Karpas-422 (cell line): ENCODE data around the gene PSPC1. TPM values are rescaled to one million over a fixed set of nuclear protein-coding genes. Genes with fewer than 3 reads are reported as not detected.

Experiments
- DNase-seq: peaks from one replicate; pipeline ENCODE4 v3.0.0-alpha.2; 2015
- H2AFZ ChIP-seq: fragments of 200-600 bp; sonication (generic); 2 replicates; pipeline ENCODE4 v1.6.1; 2014; ENCODE audit warnings: antibody characterized with exemption, low read length, mixed read lengths
- H3K27ac ChIP-seq: fragments of 200-600 bp; sonication (generic); 2 replicates; pipeline ENCODE4 v1.5.1; 2014; ENCODE audit warnings: mild to moderate bottlenecking, low read length, moderate library complexity
- H3K27me3 ChIP-seq: fragments of 200-600 bp; sonication (generic); 2 replicates; pipeline ENCODE4 v1.6.1; 2014; ENCODE audit warnings: low read length, mixed read lengths
- H3K36me3 ChIP-seq: fragments of 200-600 bp; sonication (generic); 2 replicates; pipeline ENCODE4 v1.6.1; 2014; ENCODE audit warnings: low read length, mixed read lengths; ENCODE audit not compliant: insufficient read depth
- H3K4me1 ChIP-seq: fragments of 200-600 bp; sonication (generic); 2 replicates; pipeline ENCODE4 v1.6.1; 2014; ENCODE audit warnings: mild to moderate bottlenecking, low read length, mixed read lengths
- H3K4me2 ChIP-seq: fragments of 200-600 bp; sonication (generic); 2 replicates; pipeline ENCODE4 v1.6.1; 2014; ENCODE audit warnings: low read length, low read depth, mild to moderate bottlenecking; ENCODE audit not compliant: poor library complexity, severe bottlenecking
- H3K4me3 ChIP-seq: fragments of 200-600 bp; sonication (generic); 2 replicates; pipeline ENCODE4 v1.5.1; 2014; ENCODE audit warnings: mild to moderate bottlenecking, antibody characterized with exemption, low read length, mixed read lengths
- H3K79me2 ChIP-seq: fragments of 200-600 bp; sonication (generic); 2 replicates; pipeline ENCODE4 v1.6.1; 2014; ENCODE audit warnings: mild to moderate bottlenecking, low read length, mixed read lengths
- H3K9ac ChIP-seq: fragments of 200-600 bp; sonication (generic); 2 replicates; pipeline ENCODE4 v1.6.0; 2014; ENCODE audit warnings: low read length
- H3K9me2 ChIP-seq: fragments of 200-600 bp; sonication (generic), shearing (Covaris generic); replicated peaks from 2 replicates; pipeline ENCODE4 v1.6.0; 2014; ENCODE audit warnings: mild to moderate bottlenecking, low read length, moderate library complexity; ENCODE audit not compliant: insufficient read depth
- H3K9me3 ChIP-seq: fragments of 300-700, 200-600 bp; sonication (generic); 2 replicates; pipeline ENCODE4 v1.6.1; 2014; ENCODE audit warnings: low read length, mixed read lengths
- H4K20me1 ChIP-seq: fragments of 200-600 bp; sonication (generic); 2 replicates; pipeline ENCODE4 v1.6.1; 2014; ENCODE audit warnings: mild to moderate bottlenecking, antibody characterized with exemption, low read length, low read depth; ENCODE audit not compliant: insufficient read depth
- total RNA-seq: library from RNA; depleted of rRNA; stranded (reverse); fragments of >200 nt; shearing (Covaris generic); gene quantifications from 2 replicates; pipeline ENCODE4 v1.2.3, GENCODE V29; 2014; ENCODE audit warnings: low replicate concordance

PSPC1 gene
- total RNA-seq, 1 experiment from 2014 or later, result 48.2 TPM

GRCh38 chr13:19676168-19676567 is 106.6 kb downstream of the PSPC1 start:
- H3K9ac ChIP-seq, result no peak overlapping the region
- no peaks in the 10 kb centered on the region for H3K9me3 ChIP-seq
- peak; percentile 65 for DNase-seq
- peaks cover 19% of the 10 kb centered on the region for H3K79me2 ChIP-seq
- no peaks in the 10 kb centered on the region for H3K9me2 ChIP-seq
- H3K4me1 ChIP-seq, result peaks cover 20% of the 10 kb centered on the region
- H3K36me3 ChIP-seq, result peaks cover 40% of the 10 kb centered on the region; the same call in 1 of the 2 replicates
- no peak overlapping the region for H3K27ac ChIP-seq
- no peak overlapping the region for H2AFZ ChIP-seq
- no peak overlapping the region for H3K4me3 ChIP-seq
- peaks cover 7% of the 10 kb centered on the region; the same call in 1 of the 2 replicates for H4K20me1 ChIP-seq
- H3K27me3 ChIP-seq, result no peaks in the 10 kb centered on the region
- no peak overlapping the region for H3K4me2 ChIP-seq

- H3K27me3 ChIP-seq, result no peaks in the 10 kb centered on the region
- peaks cover 12% of the 10 kb centered on the region for H3K79me2 ChIP-seq
- H3K9me2 ChIP-seq, result no peaks in the 10 kb centered on the region
- peaks cover 48% of the 10 kb centered on the region; the same call in 1 of the 2 replicates for H3K36me3 ChIP-seq
- H3K9ac ChIP-seq, result no peak overlapping the region
- no peak for DNase-seq
- H2AFZ ChIP-seq, result no peak overlapping the region
- peaks cover 7% of the 10 kb centered on the region; the same call in 1 of the 2 replicates for H4K20me1 ChIP-seq
- H3K27ac ChIP-seq, result no peak overlapping the region
- H3K4me1 ChIP-seq, result peaks cover 15% of the 10 kb centered on the region
- no peaks in the 10 kb centered on the region for H3K9me3 ChIP-seq
- H3K4me2 ChIP-seq, result no peak overlapping the region
- H3K4me3 ChIP-seq, result no peak overlapping the region
These were observed 107.8 kb downstream of the PSPC1 start for GRCh38 chr13:19674898-19675297.

- no peak overlapping the region for H3K9ac ChIP-seq
- no peak for DNase-seq
- H3K4me3 ChIP-seq, result no peak overlapping the region
- no peak overlapping the region for H3K4me2 ChIP-seq
- no peak overlapping the region for H2AFZ ChIP-seq
- peaks cover 7% of the 10 kb centered on the region; the same call in 1 of the 2 replicates for H4K20me1 ChIP-seq
- peaks cover 15% of the 10 kb centered on the region for H3K4me1 ChIP-seq
- peaks cover 56% of the 10 kb centered on the region; the same call in 1 of the 2 replicates for H3K36me3 ChIP-seq
- H3K27me3 ChIP-seq, result no peaks in the 10 kb centered on the region
- H3K79me2 ChIP-seq, result peaks cover 7% of the 10 kb centered on the region; the same call in 1 of the 2 replicates
- H3K9me2 ChIP-seq, result no peaks in the 10 kb centered on the region
- no peaks in the 10 kb centered on the region for H3K9me3 ChIP-seq
- no peak overlapping the region for H3K27ac ChIP-seq
These were observed 109.0 kb downstream of the PSPC1 start for GRCh38 chr13:19673473-19674430.

GRCh38 chr13:19672990-19673389 is 109.8 kb downstream of the PSPC1 start:
- H3K27ac ChIP-seq, result no peak overlapping the region
- peaks cover 4% of the 10 kb centered on the region; the same call in 1 of the 2 replicates for H3K79me2 ChIP-seq
- no peak overlapping the region for H2AFZ ChIP-seq
- H3K4me1 ChIP-seq, result peaks cover 15% of the 10 kb centered on the region
- no peaks in the 10 kb centered on the region for H3K27me3 ChIP-seq
- H3K9ac ChIP-seq, result no peak overlapping the region
- H3K4me2 ChIP-seq, result no peak overlapping the region
- no peaks in the 10 kb centered on the region for H3K9me3 ChIP-seq
- peaks cover 63% of the 10 kb centered on the region; the same call in 1 of the 2 replicates for H3K36me3 ChIP-seq
- peaks cover 7% of the 10 kb centered on the region; the same call in 1 of the 2 replicates for H4K20me1 ChIP-seq
- no peak overlapping the region for H3K4me3 ChIP-seq
- DNase-seq, result no peak
- H3K9me2 ChIP-seq, result no peaks in the 10 kb centered on the region

GRCh38 chr13:19670147-19670546 is 112.6 kb downstream of the PSPC1 start:
- Histone ChIP-seq H3K79me2 (0 out of 2 replicates have a peak, but pooled peaks cover 4% of the 10 kb centered on the region), H3K9ac (no peak overlapping the region), H3K9me3 (no peaks in the 10 kb centered on the region), H3K4me1 (no peaks in the 10 kb centered on the region), H3K9me2 (no peaks in the 10 kb centered on the region), H3K4me2 (no peak overlapping the region), H3K4me3 (no peak overlapping the region), H3K27me3 (no peaks in the 10 kb centered on the region), H3K27ac (no peak overlapping the region), H3K36me3 (peaks cover 59% of the 10 kb centered on the region; the same call in 1 of the 2 replicates), H4K20me1 (peaks cover 4% of the 10 kb centered on the region; the same call in 1 of the 2 replicates), H2AFZ (no peak overlapping the region)
- DNase-seq, result no peak

- no peak overlapping the region for H3K4me2 ChIP-seq
- no peaks in the 10 kb centered on the region for H3K79me2 ChIP-seq
- H3K9ac ChIP-seq, result no peak overlapping the region
- H2AFZ ChIP-seq, result no peak overlapping the region
- no peak overlapping the region for H3K27ac ChIP-seq
- no peak for DNase-seq
- no peaks in the 10 kb centered on the region for H3K9me2 ChIP-seq
- no peaks in the 10 kb centered on the region for H3K4me1 ChIP-seq
- H3K36me3 ChIP-seq, result peaks cover 52% of the 10 kb centered on the region; the same call in 1 of the 2 replicates
- H3K9me3 ChIP-seq, result no peaks in the 10 kb centered on the region
- H3K27me3 ChIP-seq, result no peaks in the 10 kb centered on the region
- H4K20me1 ChIP-seq, result no peaks in the 10 kb centered on the region
- no peak overlapping the region for H3K4me3 ChIP-seq
These were observed 114.0 kb downstream of the PSPC1 start for GRCh38 chr13:19668778-19669177.

- Histone ChIP-seq H3K27me3 (no peaks in the 10 kb centered on the region), H3K4me3 (no peak overlapping the region)
These were observed 117.3 kb downstream of the PSPC1 start for GRCh38 chr13:19665427-19665859.

More at GRCh38 chr13:19665427-19665859, 117.3 kb downstream of the PSPC1 start:
- DNase-seq, result no peak
- Histone ChIP-seq H2AFZ (no peak overlapping the region), H3K9ac (no peak overlapping the region), H3K4me2 (no peak overlapping the region), H3K79me2 (no peaks in the 10 kb centered on the region), H3K9me3 (no peaks in the 10 kb centered on the region), H3K4me1 (no peaks in the 10 kb centered on the region), H4K20me1 (no peaks in the 10 kb centered on the region), H3K27ac (no peak overlapping the region), H3K9me2 (no peaks in the 10 kb centered on the region), H3K36me3 (peaks cover 31% of the 10 kb centered on the region; the same call in 1 of the 2 replicates)
